ENCODE measurements around the gene COBL.

Gene COBL

DNA sequence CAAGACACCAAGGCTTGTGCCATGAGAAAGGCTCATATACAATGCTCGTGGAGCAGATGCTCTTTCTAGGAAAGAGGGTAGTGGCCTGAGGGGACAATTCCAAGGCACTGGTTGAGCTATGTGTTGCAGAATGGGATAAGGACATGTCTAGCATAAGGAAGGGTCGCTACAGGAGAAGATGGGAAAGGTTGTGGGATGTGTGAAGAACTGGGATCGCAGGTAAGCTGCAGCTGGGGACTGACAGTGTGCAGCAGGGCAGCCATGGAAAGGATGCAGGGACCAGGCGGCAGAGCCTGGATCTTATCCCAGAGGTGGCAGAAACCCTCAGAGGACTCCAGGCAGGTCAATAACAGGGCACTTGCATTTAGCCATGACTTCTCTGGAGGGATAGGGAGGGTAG, 56.1 kb downstream of the COBL start:
- TF ChIP-seq, protein P1, sequence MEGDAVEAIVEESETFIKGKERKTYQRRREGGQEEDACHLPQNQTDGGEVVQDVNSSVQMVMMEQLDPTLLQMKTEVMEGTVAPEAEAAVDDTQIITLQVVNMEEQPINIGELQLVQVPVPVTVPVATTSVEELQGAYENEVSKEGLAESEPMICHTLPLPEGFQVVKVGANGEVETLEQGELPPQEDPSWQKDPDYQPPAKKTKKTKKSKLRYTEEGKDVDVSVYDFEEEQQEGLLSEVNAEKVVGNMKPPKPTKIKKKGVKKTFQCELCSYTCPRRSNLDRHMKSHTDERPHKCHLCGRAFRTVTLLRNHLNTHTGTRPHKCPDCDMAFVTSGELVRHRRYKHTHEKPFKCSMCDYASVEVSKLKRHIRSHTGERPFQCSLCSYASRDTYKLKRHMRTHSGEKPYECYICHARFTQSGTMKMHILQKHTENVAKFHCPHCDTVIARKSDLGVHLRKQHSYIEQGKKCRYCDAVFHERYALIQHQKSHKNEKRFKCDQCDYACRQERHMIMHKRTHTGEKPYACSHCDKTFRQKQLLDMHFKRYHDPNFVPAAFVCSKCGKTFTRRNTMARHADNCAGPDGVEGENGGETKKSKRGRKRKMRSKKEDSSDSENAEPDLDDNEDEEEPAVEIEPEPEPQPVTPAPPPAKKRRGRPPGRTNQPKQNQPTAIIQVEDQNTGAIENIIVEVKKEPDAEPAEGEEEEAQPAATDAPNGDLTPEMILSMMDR (IDR thresholded peaks at IDR 0.05; ENCODE audit: control insufficient read depth, insufficient read depth, low read depth, low read length, missing control alignments) = no peak
- H3K4me3 ChIP-seq (ENCODE audit: control insufficient read depth, low read depth, low read length) = no peak overlapping the region
- no peak for DNase-seq (ENCODE audit: low read depth)

DNA sequence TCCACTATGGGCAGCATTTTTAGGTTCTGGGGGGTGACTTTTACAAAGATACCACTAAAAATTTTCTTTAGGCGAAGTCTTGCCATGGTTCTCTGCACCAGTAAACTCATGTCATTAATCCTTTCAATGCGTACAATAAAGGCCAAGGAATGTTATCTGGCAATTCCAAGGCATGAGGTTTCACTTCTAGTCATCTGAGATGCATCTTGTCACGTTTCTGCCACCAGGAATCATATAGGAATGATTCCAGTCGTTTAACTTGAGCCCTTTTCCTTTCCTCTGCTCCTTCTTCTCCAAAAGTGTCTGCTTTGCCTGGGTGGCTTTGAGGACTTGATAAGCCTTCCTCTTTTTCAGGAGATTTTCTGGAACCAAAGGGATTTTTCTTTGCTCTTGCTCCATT, 56.8 kb downstream of the COBL start:
- TF ChIP-seq, protein P1 (IDR thresholded peaks at IDR 0.05; ENCODE audit: control insufficient read depth, insufficient read depth, low read depth, low read length, missing control alignments) = no peak
- H3K4me3 ChIP-seq (ENCODE audit: control insufficient read depth, low read depth, low read length) = no peak overlapping the region
- no peak for DNase-seq (ENCODE audit: low read depth)

DNA sequence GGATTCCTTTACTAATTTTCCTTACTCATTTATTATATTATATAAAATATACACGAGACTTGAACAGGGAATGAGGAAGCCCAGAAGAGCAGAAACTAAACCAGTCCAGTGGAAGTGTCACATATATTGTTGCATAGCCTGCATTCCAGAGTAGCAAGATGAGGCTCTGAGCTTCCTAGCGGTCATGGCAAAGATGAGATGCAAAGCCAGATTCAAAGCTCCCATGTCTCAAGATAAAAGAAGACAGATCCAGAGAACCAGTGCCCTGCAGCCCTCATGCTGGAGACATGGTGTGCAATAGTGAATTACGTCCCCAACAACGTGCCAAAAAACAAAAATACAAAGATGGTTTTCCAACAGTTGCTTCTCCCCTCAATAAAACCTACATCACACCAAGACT, 59.7 kb downstream of the COBL start:
- no peak for DNase-seq (ENCODE audit: low read depth)
- TF ChIP-seq, protein P1 (IDR thresholded peaks at IDR 0.05; ENCODE audit: control insufficient read depth, insufficient read depth, low read depth, low read length, missing control alignments) = no peak
- H3K4me3 ChIP-seq (ENCODE audit: control insufficient read depth, low read depth, low read length) = no peak overlapping the region

DNA sequence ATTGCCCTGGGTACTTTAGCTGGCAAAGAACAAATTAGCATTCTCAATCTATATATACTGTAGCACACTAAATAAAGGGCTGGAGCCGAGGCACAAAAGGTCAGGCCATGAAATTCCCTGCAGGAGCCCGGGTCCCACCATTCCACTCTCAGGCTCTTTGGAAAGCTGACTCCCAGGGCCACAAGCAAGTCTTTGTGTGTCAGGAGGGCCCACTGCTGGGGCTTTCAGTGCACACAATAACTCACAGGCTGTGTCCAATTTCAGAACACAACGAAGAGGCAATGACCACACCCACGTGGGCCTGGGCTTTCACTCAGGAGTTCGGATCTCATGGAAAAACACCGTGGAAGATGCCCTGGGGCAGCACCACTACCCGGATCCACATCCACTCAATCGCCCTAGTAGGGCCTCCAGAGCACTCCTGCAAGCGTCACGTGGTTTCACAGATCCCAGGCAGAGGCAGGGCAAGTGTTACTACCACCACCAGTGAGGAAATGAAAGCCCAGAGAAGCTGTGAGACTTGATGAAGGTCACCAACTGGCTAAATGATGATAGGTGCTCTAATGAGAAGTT, 60.3 kb downstream of the COBL start:
- no peak for DNase-seq (ENCODE audit: low read depth)
- no peak overlapping the region for H3K4me3 ChIP-seq (ENCODE audit: control insufficient read depth, low read depth, low read length)
- TF ChIP-seq, protein P1 (IDR thresholded peaks at IDR 0.05; ENCODE audit: control insufficient read depth, insufficient read depth, low read depth, low read length, missing control alignments) = no peak

DNA sequence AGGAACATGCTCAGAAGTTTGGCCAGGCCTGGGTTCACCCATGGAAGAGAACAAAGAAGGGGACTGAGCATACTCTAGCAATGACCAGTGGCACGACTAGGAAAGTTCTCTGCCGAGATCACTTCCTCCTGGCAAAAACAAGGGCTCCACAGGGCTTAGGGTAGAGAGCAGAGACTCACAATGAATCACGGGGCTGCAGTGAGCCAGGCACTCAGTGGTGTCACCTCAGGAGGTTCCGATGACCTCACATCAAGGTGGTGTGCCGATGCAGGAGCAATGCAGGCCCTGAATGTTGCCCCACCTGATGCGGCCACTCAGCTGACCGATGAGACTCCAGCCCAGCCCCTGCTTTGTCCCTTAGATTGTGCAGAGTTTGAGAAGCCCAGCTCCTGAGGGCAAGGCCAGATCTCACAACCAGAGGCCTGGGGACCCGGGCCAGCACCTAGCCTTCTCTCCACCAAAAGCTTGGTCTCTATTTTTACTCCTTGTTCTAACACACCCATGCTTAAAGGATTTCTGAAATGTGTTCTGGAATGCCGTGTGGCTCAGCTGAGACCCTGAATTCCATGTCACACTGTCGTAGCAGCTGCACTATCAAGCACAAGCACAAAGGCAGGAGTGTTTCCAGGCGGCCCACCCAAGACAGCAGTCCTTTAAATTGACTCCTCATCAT, 60.9 kb downstream of the COBL start:
- no peak for DNase-seq (ENCODE audit: low read depth)
- TF ChIP-seq, protein P1 (IDR thresholded peaks at IDR 0.05; ENCODE audit: control insufficient read depth, insufficient read depth, low read depth, low read length, missing control alignments) = no peak
- H3K4me3 ChIP-seq (ENCODE audit: control insufficient read depth, low read depth, low read length) = no peak overlapping the region

DNA sequence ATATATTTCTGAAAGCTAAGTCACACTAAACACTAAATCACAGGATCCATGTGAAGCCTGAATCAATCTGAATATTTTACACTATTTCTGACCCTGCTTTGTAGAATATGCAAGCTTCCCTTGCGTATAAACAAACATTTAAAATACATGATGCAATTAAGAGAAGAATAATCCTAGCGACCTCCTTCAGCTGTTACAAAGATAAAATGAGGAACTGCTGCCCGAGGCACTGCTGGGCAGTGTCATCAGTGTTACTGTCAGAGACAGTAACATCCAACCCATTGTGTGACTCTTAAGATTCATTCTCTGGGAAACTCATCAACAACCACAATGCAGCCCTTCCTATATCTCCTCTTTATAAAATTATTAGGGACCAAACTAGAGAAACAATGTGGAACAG, 61.6 kb downstream of the COBL start:
- TF ChIP-seq, protein P1 (IDR thresholded peaks at IDR 0.05; ENCODE audit: control insufficient read depth, insufficient read depth, low read depth, low read length, missing control alignments) = no peak
- no peak overlapping the region for H3K4me3 ChIP-seq (ENCODE audit: control insufficient read depth, low read depth, low read length)
- no peak for DNase-seq (ENCODE audit: low read depth)
